Fibroblast of lung (primary cell): Measurements from ENCODE around the gene RGS3. TPM values are rescaled to one million over a fixed set of nuclear protein-coding genes. Genes with fewer than 3 reads are reported as not detected.
A peak's percentile ranks its signal among the peaks of the same experiment; 100 is the strongest.

Experiments used
- DNase-seq, 2 donors: peaks; one replicate each; pipeline versions ENCODE4 v3.0.0 to v3.0.0-alpha.2; 2010; ENCODE audit warnings: low read depth in 2 of 2
- H2AFZ ChIP-seq: 2 replicates; pipeline ENCODE4 v1.5.1; 2012; ENCODE audit warnings: low read length, control low read depth, inconsistent platforms
- H3K27ac ChIP-seq: 2 replicates; pipeline ENCODE4 v1.5.1; 2011; ENCODE audit warnings: low read length, control low read depth; ENCODE audit not compliant: insufficient read depth
- H3K27me3 ChIP-seq: 2 replicates; pipeline ENCODE4 v1.5.1; 2011; ENCODE audit warnings: mild to moderate bottlenecking, low read length; ENCODE audit not compliant: control insufficient read depth, insufficient read depth
- H3K36me3 ChIP-seq: 2 replicates; pipeline ENCODE4 v1.5.1; 2011; ENCODE audit warnings: low read length; ENCODE audit not compliant: control insufficient read depth, insufficient read depth
- H3K4me1 ChIP-seq: 2 replicates; pipeline ENCODE4 v1.5.1; 2011; ENCODE audit warnings: low read length; ENCODE audit not compliant: control insufficient read depth, insufficient read depth; ENCODE audit errors: extremely low read depth
- H3K4me2 ChIP-seq: 2 replicates; pipeline ENCODE4 v1.5.1; 2011; ENCODE audit warnings: low read length, control low read depth; ENCODE audit not compliant: insufficient read depth; ENCODE audit errors: extremely low read depth
- H3K4me3 ChIP-seq, 4 experiments: fragments of 200-600 bp in 1 of 4; sonication (generic) in 1 of 4; replicated peaks in 1 of 4; 2 replicates each; pipeline ENCODE4 v1.5.1; 2011 to 2016; ENCODE audit warnings: low read length in 4 of 4, low read depth in 3 of 4, mild to moderate bottlenecking in 3 of 4, control low read depth in 2 of 4, inconsistent platforms in 1 of 4, mixed read lengths in 1 of 4; ENCODE audit not compliant: insufficient read depth in 1 of 4; ENCODE audit errors: control extremely low read depth in 1 of 4
- H3K79me2 ChIP-seq: 2 replicates; pipeline ENCODE4 v1.5.1; 2012; ENCODE audit warnings: mild to moderate bottlenecking, low read length, inconsistent platforms; ENCODE audit not compliant: control insufficient read depth, insufficient read depth
- H3K9ac ChIP-seq: 2 replicates; pipeline ENCODE4 v1.5.1; 2011; ENCODE audit warnings: mild to moderate bottlenecking, low read length, control low read depth; ENCODE audit not compliant: insufficient read depth
- H3K9me3 ChIP-seq: 2 replicates; pipeline ENCODE4 v1.5.1; 2012; ENCODE audit warnings: low read depth, low read length; ENCODE audit not compliant: control insufficient read depth, insufficient read depth
- H4K20me1 ChIP-seq: 2 replicates; pipeline ENCODE4 v1.5.1; 2011; ENCODE audit warnings: low read length; ENCODE audit not compliant: control insufficient read depth, insufficient read depth; ENCODE audit errors: extremely low read depth
- EZH2 ChIP-seq: IDR thresholded peaks from 2 replicates; pipeline ENCODE4 v1.5.1; 2012; ENCODE audit warnings: low read length, control low read depth, mild to moderate bottlenecking; ENCODE audit errors: missing control alignments
- polyA plus RNA-seq, 2 donors: library from polyadenylated mRNA; depleted of rRNA in 1 of 2; stranded (reverse) in 1 of 2; unstranded in 1 of 2; fragments of >200 nt; gene quantifications; 2 replicates each; pipeline ENCODE4 v1.2.1, GENCODE V29; 2011 to 2012; ENCODE audit warnings: missing spikeins in 1 of 2
- total RNA-seq: library from RNA; depleted of rRNA; stranded (reverse); fragments of >200 nt; gene quantifications from 2 replicates; pipeline ENCODE4 v1.2.1, GENCODE V29; 2014
- TF ChIP-seq, protein P1 (sequence below), 2 donors: IDR thresholded peaks in 1 of 2; conservative IDR thresholded peaks in 1 of 2; 1 replicate in 1 of 2; 2 replicates in 1 of 2; pipeline ENCODE4 v1.5.1; 2011 to 2012; ENCODE audit warnings: low read length in 2 of 2, control low read depth in 1 of 2, inconsistent platforms in 1 of 2, low read depth in 1 of 2, mild to moderate bottlenecking in 1 of 2

The RGS3 gene
- total and polyA plus RNA-seq, 2 donors (not counting 1 experiment from before 2014, with no cell fraction given): 48.1 to 74.3 TPM

DNA sequence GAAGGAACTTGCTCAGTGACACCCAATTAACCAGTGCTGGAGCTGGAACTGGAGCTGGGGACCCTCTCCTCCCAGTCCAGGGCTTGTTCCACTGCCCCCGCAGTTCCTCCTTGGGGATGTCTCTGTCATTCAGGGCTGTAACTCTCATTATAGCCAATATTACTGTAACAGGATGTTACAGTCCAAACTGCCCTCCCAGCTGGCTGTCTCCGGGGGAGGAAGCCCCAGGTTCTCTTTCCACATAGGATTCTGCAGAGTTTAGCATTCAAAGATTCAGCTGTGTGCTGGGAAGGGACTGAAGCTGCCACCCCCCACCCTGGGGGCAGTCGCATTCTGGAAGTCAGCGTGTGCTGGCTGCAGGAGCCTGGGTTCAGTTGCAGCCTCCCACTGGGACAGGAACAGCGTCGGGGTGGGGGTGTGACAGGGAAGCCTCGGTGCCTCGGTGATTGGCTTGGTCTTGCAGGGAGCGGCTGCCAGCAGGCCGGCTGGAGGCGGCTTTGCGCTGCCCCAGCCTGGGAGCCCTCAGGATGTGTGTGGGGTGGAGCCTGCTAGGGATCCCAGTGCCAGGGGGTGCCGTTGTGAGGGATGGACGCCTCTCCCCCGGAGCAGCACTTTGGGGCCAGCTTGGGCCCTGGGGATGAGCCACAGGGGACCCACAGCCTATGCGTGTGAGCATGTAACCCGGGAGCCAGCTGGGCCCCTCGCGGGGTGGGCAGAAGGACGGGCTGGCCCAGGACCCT lies 101.1 kb downstream of the RGS3 start:
- Histone ChIP-seq H3K4me3 (peak overlapping the region; percentile 37 to 77 (median 62)), H3K79me2 (no peaks in the 10 kb centered on the region), H4K20me1 (no peaks in the 10 kb centered on the region), H3K9me3 (no peaks in the 10 kb centered on the region), H2AFZ (peak overlapping the region; percentile 72), H3K27me3 (no peaks in the 10 kb centered on the region), H3K9ac (no peak overlapping the region), H3K36me3 (no peaks in the 10 kb centered on the region), H3K27ac (no peak overlapping the region), H3K4me2 (peak overlapping the region; percentile 94), H3K4me1 (peaks cover 24% of the 10 kb centered on the region)
- TF ChIP-seq, protein P1, sequence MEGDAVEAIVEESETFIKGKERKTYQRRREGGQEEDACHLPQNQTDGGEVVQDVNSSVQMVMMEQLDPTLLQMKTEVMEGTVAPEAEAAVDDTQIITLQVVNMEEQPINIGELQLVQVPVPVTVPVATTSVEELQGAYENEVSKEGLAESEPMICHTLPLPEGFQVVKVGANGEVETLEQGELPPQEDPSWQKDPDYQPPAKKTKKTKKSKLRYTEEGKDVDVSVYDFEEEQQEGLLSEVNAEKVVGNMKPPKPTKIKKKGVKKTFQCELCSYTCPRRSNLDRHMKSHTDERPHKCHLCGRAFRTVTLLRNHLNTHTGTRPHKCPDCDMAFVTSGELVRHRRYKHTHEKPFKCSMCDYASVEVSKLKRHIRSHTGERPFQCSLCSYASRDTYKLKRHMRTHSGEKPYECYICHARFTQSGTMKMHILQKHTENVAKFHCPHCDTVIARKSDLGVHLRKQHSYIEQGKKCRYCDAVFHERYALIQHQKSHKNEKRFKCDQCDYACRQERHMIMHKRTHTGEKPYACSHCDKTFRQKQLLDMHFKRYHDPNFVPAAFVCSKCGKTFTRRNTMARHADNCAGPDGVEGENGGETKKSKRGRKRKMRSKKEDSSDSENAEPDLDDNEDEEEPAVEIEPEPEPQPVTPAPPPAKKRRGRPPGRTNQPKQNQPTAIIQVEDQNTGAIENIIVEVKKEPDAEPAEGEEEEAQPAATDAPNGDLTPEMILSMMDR (conservative IDR thresholded peaks at IDR 0.05 in 1 of 2, IDR thresholded peaks at IDR 0.05 in 1 of 2; ENCODE audit: low read depth in 1 of 2, low read length in 2 of 2): no peak
- no peak for TF ChIP-seq EZH2
- peak; percentile 67 to 81 for DNase-seq

DNA sequence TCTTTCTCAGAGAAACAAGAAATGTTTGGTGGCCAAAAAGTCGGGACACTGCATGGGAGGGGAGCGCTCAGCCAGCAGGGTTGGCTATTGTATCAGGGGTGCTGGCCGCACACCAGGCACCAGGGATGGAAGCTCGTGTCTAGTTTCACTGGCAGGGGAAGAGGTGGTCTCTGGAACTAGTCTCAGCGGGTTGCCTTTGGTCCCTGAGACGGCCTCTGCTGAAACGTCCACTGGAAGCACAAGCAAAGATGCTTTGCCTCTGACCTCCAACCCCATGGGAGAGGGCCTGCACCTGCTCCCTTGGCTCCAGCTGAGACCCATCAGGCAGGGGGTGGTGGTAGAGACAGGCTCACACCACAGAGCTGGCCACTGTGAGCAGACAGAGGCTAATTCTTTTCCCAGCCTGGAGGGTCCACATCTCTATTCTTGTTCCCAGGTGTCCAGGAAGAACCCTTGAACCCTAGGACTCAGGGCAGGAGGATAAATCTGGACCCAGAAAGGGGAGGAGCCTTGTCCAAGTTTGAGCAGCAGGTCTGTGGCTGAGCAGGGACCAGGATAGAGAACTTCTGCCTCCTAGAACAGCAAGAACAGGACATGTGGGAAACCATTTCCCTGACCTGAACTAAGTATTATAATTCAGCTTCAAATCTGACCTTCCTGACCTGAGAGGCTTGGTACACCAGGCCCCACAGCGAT lies 102.6 kb downstream of the RGS3 start:
- Histone ChIP-seq H2AFZ (no peak overlapping the region), H3K4me3 (peak overlapping the region; percentile 37 to 77 (median 62)), H4K20me1 (no peaks in the 10 kb centered on the region), H3K36me3 (no peaks in the 10 kb centered on the region), H3K4me2 (peak overlapping the region; percentile 94), H3K27ac (no peak overlapping the region), H3K9me3 (no peaks in the 10 kb centered on the region), H3K4me1 (peaks cover 24% of the 10 kb centered on the region), H3K79me2 (no peaks in the 10 kb centered on the region), H3K9ac (no peak overlapping the region), H3K27me3 (no peaks in the 10 kb centered on the region)
- TF ChIP-seq, protein P1 (conservative IDR thresholded peaks at IDR 0.05 in 1 of 2, IDR thresholded peaks at IDR 0.05 in 1 of 2; ENCODE audit: low read depth in 1 of 2, low read length in 2 of 2): no peak
- DNase-seq: peak in 1 of 2 donors; percentile 16

DNA sequence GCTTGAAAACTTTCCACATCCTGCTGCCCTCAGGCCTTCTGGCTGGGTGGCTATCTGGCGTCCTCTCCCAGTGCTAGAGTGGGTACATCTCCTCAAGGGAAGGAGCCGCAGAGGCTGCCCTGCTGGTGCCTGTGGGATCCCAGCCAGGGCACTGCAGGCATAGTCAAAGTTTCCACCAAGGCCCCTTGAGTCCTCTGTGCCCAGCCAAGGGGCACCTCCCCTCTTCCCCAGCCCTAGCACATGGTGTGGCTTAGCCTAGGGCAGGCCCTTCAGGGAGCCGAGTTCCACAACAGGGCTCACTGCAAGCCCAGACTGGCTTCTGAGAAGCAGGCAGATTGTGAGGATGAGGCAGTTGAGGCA lies 103.2 kb downstream of the RGS3 start:
- Histone ChIP-seq H3K9me3 (no peaks in the 10 kb centered on the region), H4K20me1 (no peaks in the 10 kb centered on the region), H3K27me3 (no peaks in the 10 kb centered on the region), H3K4me1 (peaks cover 24% of the 10 kb centered on the region), H3K36me3 (no peaks in the 10 kb centered on the region), H2AFZ (no peak overlapping the region), H3K9ac (no peak overlapping the region), H3K4me3 (peak overlapping the region in 2 of 4 experiments; percentile 68 to 77), H3K79me2 (no peaks in the 10 kb centered on the region), H3K27ac (no peak overlapping the region), H3K4me2 (peak overlapping the region; percentile 94)
- TF ChIP-seq, protein P1 (conservative IDR thresholded peaks at IDR 0.05 in 1 of 2, IDR thresholded peaks at IDR 0.05 in 1 of 2; ENCODE audit: low read depth in 1 of 2, low read length in 2 of 2): no peak
- no peak for TF ChIP-seq EZH2
- no peak for DNase-seq
